ENCODE results near the gene ARF3. TPM values are rescaled to one million over a fixed set of nuclear protein-coding genes. Genes with fewer than 3 reads are reported as not detected.

The ARF3 gene
- total and polyA plus RNA-seq, 2 donors from 2014 or later, result 111 to 229 TPM

DNA sequence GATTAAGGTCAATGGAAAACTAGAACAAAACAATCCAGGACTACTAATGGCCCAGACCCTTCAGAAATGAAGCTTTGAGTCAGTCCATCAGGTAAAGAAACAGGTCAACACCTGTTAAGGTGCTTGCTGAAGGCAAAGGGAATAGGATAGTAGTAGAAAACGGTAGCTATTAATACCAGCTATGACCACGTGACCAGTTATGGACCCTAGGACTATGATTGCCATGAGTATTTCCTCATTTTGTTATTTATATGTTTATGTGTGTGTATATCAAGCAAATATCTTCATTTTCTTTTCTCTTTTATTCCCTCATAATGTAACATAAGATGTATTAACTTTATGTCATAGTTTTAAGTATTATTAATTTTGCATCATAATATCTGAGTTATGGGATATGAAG, 57.6 kb downstream of the ARF3 start:
- FAIRE-seq, result no peak
- H3K4me1 ChIP-seq (ENCODE audit: control insufficient read depth in 2 of 3, insufficient read depth in 2 of 3, low read depth in 1 of 3, low read length in 3 of 3), result peaks cover 0 to 5% (median 0%) of the 10 kb centered on the region in 3 donors
- DNase-seq, result no peak
- TF ChIP-seq, protein P1, sequence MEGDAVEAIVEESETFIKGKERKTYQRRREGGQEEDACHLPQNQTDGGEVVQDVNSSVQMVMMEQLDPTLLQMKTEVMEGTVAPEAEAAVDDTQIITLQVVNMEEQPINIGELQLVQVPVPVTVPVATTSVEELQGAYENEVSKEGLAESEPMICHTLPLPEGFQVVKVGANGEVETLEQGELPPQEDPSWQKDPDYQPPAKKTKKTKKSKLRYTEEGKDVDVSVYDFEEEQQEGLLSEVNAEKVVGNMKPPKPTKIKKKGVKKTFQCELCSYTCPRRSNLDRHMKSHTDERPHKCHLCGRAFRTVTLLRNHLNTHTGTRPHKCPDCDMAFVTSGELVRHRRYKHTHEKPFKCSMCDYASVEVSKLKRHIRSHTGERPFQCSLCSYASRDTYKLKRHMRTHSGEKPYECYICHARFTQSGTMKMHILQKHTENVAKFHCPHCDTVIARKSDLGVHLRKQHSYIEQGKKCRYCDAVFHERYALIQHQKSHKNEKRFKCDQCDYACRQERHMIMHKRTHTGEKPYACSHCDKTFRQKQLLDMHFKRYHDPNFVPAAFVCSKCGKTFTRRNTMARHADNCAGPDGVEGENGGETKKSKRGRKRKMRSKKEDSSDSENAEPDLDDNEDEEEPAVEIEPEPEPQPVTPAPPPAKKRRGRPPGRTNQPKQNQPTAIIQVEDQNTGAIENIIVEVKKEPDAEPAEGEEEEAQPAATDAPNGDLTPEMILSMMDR (IDR thresholded peaks at IDR 0.05; ENCODE audit: borderline replicate concordance, extremely low read depth, insufficient read depth), result no peak
- no peak overlapping the region for H3K4me3 ChIP-seq (ENCODE audit: low read length in 3 of 3)
- H3K36me3 ChIP-seq (ENCODE audit: control insufficient read depth in 2 of 3, insufficient read depth in 3 of 3, low read length in 3 of 3), result no peaks in the 10 kb centered on the region
- intact Hi-C loops (cut with DNase I), result no loop called here
- no peaks in the 10 kb centered on the region for H3K27me3 ChIP-seq (ENCODE audit: control insufficient read depth, insufficient read depth, low read length)
- no peaks in the 10 kb centered on the region for H3K9me3 ChIP-seq (ENCODE audit: control insufficient read depth in 2 of 3, insufficient read depth in 1 of 3, low read length in 3 of 3)
- H3K27ac ChIP-seq (ENCODE audit: low read depth in 2 of 2, low read length in 2 of 2), result no peak overlapping the region
- no peak overlapping the region for H3K9ac ChIP-seq (ENCODE audit: low read length in 3 of 3)

DNA sequence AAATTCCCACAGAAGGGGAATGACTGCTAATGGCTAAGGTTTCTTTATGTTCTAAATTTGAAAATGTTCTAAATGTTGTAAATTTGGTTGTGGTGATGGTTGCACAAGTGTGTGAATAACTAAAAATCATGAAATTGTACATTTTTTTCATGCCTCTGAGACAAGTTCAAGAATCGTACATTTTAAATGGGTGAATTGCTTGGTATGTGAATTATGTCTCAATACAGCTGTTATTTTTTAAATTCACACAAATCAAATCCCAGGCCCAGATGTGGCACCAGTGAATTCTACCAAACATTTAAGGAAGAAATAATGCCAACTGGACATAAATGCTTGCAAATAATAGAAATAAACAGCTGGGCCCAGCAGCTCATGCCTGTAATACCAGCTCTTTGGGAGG, 63.0 kb downstream of the ARF3 start:
- intact Hi-C loops (cut with DNase I), result no loop called here
- Histone ChIP-seq H3K9me3 (ENCODE audit: control insufficient read depth in 2 of 3, insufficient read depth in 1 of 3, low read length in 3 of 3) (no peaks in the 10 kb centered on the region), H3K36me3 (ENCODE audit: control insufficient read depth in 2 of 3, insufficient read depth in 3 of 3, low read length in 3 of 3) (no peaks in the 10 kb centered on the region), H3K4me1 (ENCODE audit: control insufficient read depth in 2 of 3, insufficient read depth in 2 of 3, low read depth in 1 of 3, low read length in 3 of 3) (peaks cover 0 to 2% (median 0%) of the 10 kb centered on the region in 3 donors), H3K4me3 (ENCODE audit: low read length in 3 of 3) (no peak overlapping the region), H3K27ac (ENCODE audit: low read depth in 2 of 2, low read length in 2 of 2) (no peak overlapping the region), H3K27me3 (ENCODE audit: control insufficient read depth, insufficient read depth, low read length) (no peaks in the 10 kb centered on the region), H3K9ac (ENCODE audit: low read length in 3 of 3) (no peak overlapping the region)
- FAIRE-seq, result no peak
- no peak for DNase-seq
- TF ChIP-seq, protein P1 (IDR thresholded peaks at IDR 0.05; ENCODE audit: borderline replicate concordance, extremely low read depth, insufficient read depth), result no peak

DNA sequence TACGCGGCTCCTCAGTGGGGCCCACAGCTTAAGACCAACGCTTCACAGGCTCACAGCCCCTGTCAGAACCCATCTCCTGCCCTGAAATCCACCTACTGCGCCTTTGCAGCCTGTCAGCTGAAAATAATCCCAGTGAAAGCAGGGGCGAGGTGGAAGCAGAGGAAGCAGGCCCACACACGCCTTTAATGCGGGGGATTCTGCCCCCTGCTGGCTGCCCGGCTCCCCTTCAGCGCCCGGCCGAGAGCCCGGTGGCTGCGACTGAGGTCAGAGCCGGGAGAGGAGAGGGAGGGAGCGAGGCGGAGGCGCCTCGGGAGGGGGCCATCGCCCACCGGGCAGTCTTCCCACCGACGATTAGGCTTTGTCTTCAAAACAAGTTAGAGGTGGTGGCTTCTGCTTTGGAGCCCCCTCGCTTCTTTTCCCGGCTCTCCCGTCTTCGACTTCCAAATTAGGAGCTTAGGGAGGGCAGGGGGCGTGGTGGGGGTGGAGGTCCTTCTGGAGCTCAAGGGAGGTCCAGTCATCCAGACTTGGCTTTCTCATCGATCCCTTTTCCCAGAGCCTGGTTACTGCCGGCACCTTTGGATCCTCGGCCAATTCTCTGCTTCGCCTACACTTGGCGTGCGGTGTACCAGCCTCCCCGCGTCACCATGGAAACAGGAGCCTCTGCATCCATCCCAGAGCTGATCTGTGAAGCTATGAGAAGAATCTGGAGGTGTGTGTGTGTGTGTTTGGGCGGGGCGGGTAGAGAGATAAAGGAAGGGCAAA, 66.4 kb downstream of the ARF3 start:
- no peaks in the 10 kb centered on the region for H3K36me3 ChIP-seq (ENCODE audit: control insufficient read depth in 2 of 3, insufficient read depth in 3 of 3, low read length in 3 of 3)
- H3K9ac ChIP-seq (ENCODE audit: low read length in 3 of 3), result peak overlapping the region in 2 of 3 donors; percentile 46 to 68
- no peak overlapping the region for H3K27ac ChIP-seq (ENCODE audit: low read depth in 2 of 2, low read length in 2 of 2)
- TF ChIP-seq, protein P1 (IDR thresholded peaks at IDR 0.05; ENCODE audit: borderline replicate concordance, extremely low read depth, insufficient read depth), result peak; percentile 87
- no peaks in the 10 kb centered on the region for H3K27me3 ChIP-seq (ENCODE audit: control insufficient read depth, insufficient read depth, low read length)
- intact Hi-C loops (cut with DNase I), result no loop called here
- peak overlapping the region in 1 of 3 donors; percentile 20 for H3K4me3 ChIP-seq (ENCODE audit: low read length in 3 of 3)
- peak; percentile 87 to 92 (median 88) for DNase-seq
- FAIRE-seq, result no peak
- no peaks in the 10 kb centered on the region for H3K9me3 ChIP-seq (ENCODE audit: control insufficient read depth in 2 of 3, insufficient read depth in 1 of 3, low read length in 3 of 3)
- peaks cover 0 to 2% (median 0%) of the 10 kb centered on the region in 3 donors for H3K4me1 ChIP-seq (ENCODE audit: control insufficient read depth in 2 of 3, insufficient read depth in 2 of 3, low read depth in 1 of 3, low read length in 3 of 3)
